Measurements from ENCODE around the gene SZT2. TPM values are rescaled to one million over a fixed set of nuclear protein-coding genes. Genes with fewer than 3 reads are reported as not detected.

SZT2 gene
- total RNA-seq, 2 experiments from 2014 or later = 33.7 to 79.8 TPM

DNA sequence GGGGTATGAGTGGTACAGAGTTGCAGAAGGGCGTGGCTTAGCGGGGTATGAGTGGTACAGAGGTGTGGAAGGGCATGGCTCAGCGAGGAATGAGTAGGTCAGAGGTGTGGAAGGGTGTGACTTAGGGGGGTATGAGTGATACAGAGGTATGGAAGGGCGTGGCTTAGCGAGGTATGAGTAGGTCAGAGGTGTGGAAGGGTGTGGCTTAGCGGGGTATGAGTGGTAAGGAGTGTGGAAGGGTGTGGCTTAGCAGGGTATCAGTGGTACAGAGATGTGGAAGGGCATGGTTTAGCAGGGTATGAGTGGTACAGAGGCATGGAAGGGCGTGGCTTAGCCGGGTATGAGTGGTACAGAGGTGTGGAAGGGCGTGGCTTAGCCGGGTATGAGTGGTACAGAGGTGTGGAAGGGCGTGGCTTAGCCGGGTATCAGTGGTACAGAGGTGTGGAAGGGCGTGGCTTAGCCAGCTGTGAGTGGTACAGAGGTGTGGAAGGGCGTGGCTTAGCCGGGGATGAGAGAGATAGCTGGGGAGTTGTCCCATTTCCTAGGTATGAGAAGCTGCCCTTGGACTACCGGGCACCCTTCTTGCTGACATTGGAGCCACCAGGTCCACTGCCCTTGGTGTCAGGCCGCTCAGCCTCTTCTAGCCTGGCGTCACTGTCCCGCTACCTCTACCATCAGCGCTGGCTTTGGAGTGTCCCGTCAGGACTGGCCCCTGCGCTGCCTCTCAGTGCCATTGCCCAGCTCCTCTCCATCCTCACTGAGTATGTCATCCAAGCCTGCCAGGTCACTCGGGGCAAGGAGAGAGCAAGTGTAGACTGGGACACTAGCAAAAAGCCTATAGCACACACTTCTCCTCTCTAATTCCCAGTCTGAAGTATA, 34.2 kb downstream of the SZT2 start:
- TF ChIP-seq, protein P1, sequence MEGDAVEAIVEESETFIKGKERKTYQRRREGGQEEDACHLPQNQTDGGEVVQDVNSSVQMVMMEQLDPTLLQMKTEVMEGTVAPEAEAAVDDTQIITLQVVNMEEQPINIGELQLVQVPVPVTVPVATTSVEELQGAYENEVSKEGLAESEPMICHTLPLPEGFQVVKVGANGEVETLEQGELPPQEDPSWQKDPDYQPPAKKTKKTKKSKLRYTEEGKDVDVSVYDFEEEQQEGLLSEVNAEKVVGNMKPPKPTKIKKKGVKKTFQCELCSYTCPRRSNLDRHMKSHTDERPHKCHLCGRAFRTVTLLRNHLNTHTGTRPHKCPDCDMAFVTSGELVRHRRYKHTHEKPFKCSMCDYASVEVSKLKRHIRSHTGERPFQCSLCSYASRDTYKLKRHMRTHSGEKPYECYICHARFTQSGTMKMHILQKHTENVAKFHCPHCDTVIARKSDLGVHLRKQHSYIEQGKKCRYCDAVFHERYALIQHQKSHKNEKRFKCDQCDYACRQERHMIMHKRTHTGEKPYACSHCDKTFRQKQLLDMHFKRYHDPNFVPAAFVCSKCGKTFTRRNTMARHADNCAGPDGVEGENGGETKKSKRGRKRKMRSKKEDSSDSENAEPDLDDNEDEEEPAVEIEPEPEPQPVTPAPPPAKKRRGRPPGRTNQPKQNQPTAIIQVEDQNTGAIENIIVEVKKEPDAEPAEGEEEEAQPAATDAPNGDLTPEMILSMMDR (conservative IDR thresholded peaks at IDR 0.05; ENCODE audit: low read length) = no peak
- no peak for TF ChIP-seq EZH2phosphoT487 (IDR thresholded peaks at IDR 0.05; ENCODE audit: borderline replicate concordance, low read depth, low read length)
- no peak overlapping the region for H2AFZ ChIP-seq (ENCODE audit: low read length)
- H3K4me1 ChIP-seq (ENCODE audit: insufficient read depth, low read length, poor library complexity, severe bottlenecking) = no peaks in the 10 kb centered on the region
- H4K20me1 ChIP-seq (ENCODE audit: insufficient read depth, low read length) = no peaks in the 10 kb centered on the region
- intact Hi-C loops (cut with micrococcal nuclease; ENCODE audit: unreplicated experiment) = no loop called here
- no TSS peak for BruUV-seq (replicated peaks)
- H3K36me3 ChIP-seq (ENCODE audit: insufficient read depth, low read length) = peaks cover 78% of the 10 kb centered on the region
- ChIA-PET CTCF (ENCODE audit: unreplicated experiment) (no interaction called here), POLR2A (no interaction called here)
- H3K9me3 ChIP-seq (ENCODE audit: low read length) = no peaks in the 10 kb centered on the region
- H3K4me3 ChIP-seq (ENCODE audit: low read depth, low read length, poor library complexity, severe bottlenecking) = no peak overlapping the region
- no peak for DNase-seq (ENCODE audit: low spot score)
- H3K4me2 ChIP-seq (ENCODE audit: low read length) = no peak overlapping the region
- no peaks in the 10 kb centered on the region for H3K79me2 ChIP-seq (ENCODE audit: insufficient read depth, low read depth, low read length)
- no peaks in the 10 kb centered on the region for H3K9me2 ChIP-seq (ENCODE audit: insufficient read depth, low read length)
- H3K27ac ChIP-seq (ENCODE audit: low read depth, low read length, poor library complexity, severe bottlenecking) = no peak overlapping the region

DNA sequence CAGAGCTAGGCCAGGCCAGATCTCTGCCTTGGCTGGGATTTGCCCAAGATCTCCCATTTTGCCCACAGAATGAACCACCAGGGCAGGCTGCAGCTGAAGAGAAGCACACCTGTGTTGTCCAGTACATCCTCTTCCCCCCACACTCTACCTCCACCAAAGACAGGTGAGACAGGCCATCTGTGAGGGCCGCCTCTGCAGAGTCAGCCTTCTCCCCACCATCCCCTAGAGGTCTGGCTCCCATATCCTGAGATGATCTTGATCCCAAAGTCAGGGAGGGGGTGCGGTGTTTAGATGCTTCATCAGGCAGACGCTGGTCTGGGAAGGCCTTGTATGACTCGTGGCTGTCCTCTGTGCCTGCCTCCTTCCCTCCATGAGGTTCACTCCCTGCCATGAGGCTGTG, 35.3 kb downstream of the SZT2 start:
- intact Hi-C loops (cut with micrococcal nuclease; ENCODE audit: unreplicated experiment) = no loop called here
- no peak overlapping the region for H2AFZ ChIP-seq (ENCODE audit: low read length)
- H3K9me2 ChIP-seq (ENCODE audit: insufficient read depth, low read length) = no peaks in the 10 kb centered on the region
- H3K79me2 ChIP-seq (ENCODE audit: insufficient read depth, low read depth, low read length) = no peaks in the 10 kb centered on the region
- TF ChIP-seq, protein P1 (conservative IDR thresholded peaks at IDR 0.05; ENCODE audit: low read length) = no peak
- no peak for TF ChIP-seq EZH2phosphoT487 (IDR thresholded peaks at IDR 0.05; ENCODE audit: borderline replicate concordance, low read depth, low read length)
- peaks cover 80% of the 10 kb centered on the region for H3K36me3 ChIP-seq (ENCODE audit: insufficient read depth, low read length)
- H3K4me3 ChIP-seq (ENCODE audit: low read depth, low read length, poor library complexity, severe bottlenecking) = no peak overlapping the region
- H4K20me1 ChIP-seq (ENCODE audit: insufficient read depth, low read length) = no peaks in the 10 kb centered on the region
- BruUV-seq (replicated peaks) = no TSS peak
- no peaks in the 10 kb centered on the region for H3K9me3 ChIP-seq (ENCODE audit: low read length)
- POLR2A ChIA-PET = no interaction called here
- DNase-seq (ENCODE audit: low spot score) = no peak
- CTCF ChIA-PET (ENCODE audit: unreplicated experiment) = no interaction called here
- H3K4me1 ChIP-seq (ENCODE audit: insufficient read depth, low read length, poor library complexity, severe bottlenecking) = no peaks in the 10 kb centered on the region
- no peak overlapping the region for H3K27ac ChIP-seq (ENCODE audit: low read depth, low read length, poor library complexity, severe bottlenecking)
- H3K4me2 ChIP-seq (ENCODE audit: low read length) = no peak overlapping the region

DNA sequence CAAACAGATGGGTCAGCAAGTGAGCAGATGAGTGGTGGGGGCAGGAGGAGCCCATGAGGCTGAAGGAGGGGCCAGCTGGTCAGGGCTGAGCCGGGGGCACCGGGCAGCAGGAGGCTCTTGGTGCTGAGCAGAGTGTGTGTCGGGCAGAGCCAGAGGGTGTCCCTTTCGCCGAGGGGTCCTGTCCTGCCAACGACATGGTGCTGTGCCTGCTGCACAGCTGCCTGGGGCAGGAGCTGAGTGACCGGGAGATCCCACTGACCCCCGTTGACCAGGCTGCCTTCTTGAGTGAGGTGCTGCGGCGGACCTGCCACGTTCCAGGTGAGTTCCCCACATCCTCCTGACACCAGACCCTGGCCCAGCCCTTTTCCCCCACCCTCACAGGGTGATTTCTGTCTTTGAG, 36.5 kb downstream of the SZT2 start:
- H3K27ac ChIP-seq (ENCODE audit: low read depth, low read length, poor library complexity, severe bottlenecking) = no peak overlapping the region
- no TSS peak for BruUV-seq (replicated peaks)
- no peaks in the 10 kb centered on the region for H3K9me3 ChIP-seq (ENCODE audit: low read length)
- CTCF ChIA-PET (ENCODE audit: unreplicated experiment) = no interaction called here
- H3K4me2 ChIP-seq (ENCODE audit: low read length) = no peak overlapping the region
- POLR2A ChIA-PET = no interaction called here
- peaks cover 80% of the 10 kb centered on the region for H3K36me3 ChIP-seq (ENCODE audit: insufficient read depth, low read length)
- no peaks in the 10 kb centered on the region for H3K9me2 ChIP-seq (ENCODE audit: insufficient read depth, low read length)
- no peak for DNase-seq (ENCODE audit: low spot score)
- no peak overlapping the region for H3K4me3 ChIP-seq (ENCODE audit: low read depth, low read length, poor library complexity, severe bottlenecking)
- no peak for TF ChIP-seq EZH2phosphoT487 (IDR thresholded peaks at IDR 0.05; ENCODE audit: borderline replicate concordance, low read depth, low read length)
- TF ChIP-seq, protein P1 (conservative IDR thresholded peaks at IDR 0.05; ENCODE audit: low read length) = no peak
- intact Hi-C loops (cut with micrococcal nuclease; ENCODE audit: unreplicated experiment) = no loop called here
- H3K79me2 ChIP-seq (ENCODE audit: insufficient read depth, low read depth, low read length) = no peaks in the 10 kb centered on the region
- H2AFZ ChIP-seq (ENCODE audit: low read length) = no peak overlapping the region
- no peaks in the 10 kb centered on the region for H3K4me1 ChIP-seq (ENCODE audit: insufficient read depth, low read length, poor library complexity, severe bottlenecking)
- no peaks in the 10 kb centered on the region for H4K20me1 ChIP-seq (ENCODE audit: insufficient read depth, low read length)

Measured in OCI-LY7 (cell line).